Neural cell (in vitro differentiated cells): ENCODE results near the gene POMP. TPM values are rescaled to one million over a fixed set of nuclear protein-coding genes. Genes with fewer than 3 reads are reported as not detected.

Experiments used
- H2AFZ ChIP-seq: fragments of 200-600, 300-800 bp; sonication (generic), shearing (Covaris generic); 2 replicates; pipeline ENCODE4 v1.6.0; 2014; ENCODE audit warnings: low read depth, mild to moderate bottlenecking, antibody characterized with exemption, low read length, moderate library complexity
- H3F3A ChIP-seq: fragments of 200-600 bp; shearing (Covaris generic); 2 replicates; pipeline ENCODE4 v1.6.1; 2016; ENCODE audit warnings: mild to moderate bottlenecking, moderate library complexity, mixed read lengths, antibody characterized with exemption, low read length; ENCODE audit not compliant: insufficient read depth, poor library complexity, severe bottlenecking
- H3K27ac ChIP-seq: fragments of 200-600, 300-800 bp; sonication (generic), shearing (Covaris generic); 2 replicates; pipeline ENCODE4 v1.5.1; 2014; ENCODE audit warnings: mild to moderate bottlenecking, low read length, moderate library complexity
- H3K27me3 ChIP-seq: fragments of 300-800, 200-600 bp; sonication (generic), shearing (Covaris generic); 2 replicates; pipeline ENCODE4 v1.6.0; 2014; ENCODE audit warnings: mild to moderate bottlenecking, low read depth, low read length, moderate library complexity; ENCODE audit not compliant: insufficient read depth
- H3K36me3 ChIP-seq: fragments of 300-800, 200-600 bp; sonication (generic), shearing (Covaris generic); 2 replicates; pipeline ENCODE4 v1.5.1; 2014; ENCODE audit warnings: mild to moderate bottlenecking, antibody characterized with exemption, low read length, moderate library complexity; ENCODE audit not compliant: insufficient read depth
- H3K4me2 ChIP-seq: fragments of 300-800, 200-600 bp; sonication (generic), shearing (Covaris generic); 2 replicates; pipeline ENCODE4 v1.6.0; 2014; ENCODE audit warnings: mild to moderate bottlenecking, low read length
- H3K4me3 ChIP-seq: fragments of 300-800, 200-600 bp; sonication (generic), shearing (Covaris generic); 2 replicates; pipeline ENCODE4 v1.5.1; 2014; ENCODE audit warnings: mild to moderate bottlenecking, low read length, moderate library complexity
- H3K79me2 ChIP-seq: fragments of 200-600 bp; shearing (Covaris generic); replicated peaks from 2 replicates; pipeline ENCODE4 v1.6.0; 2014; ENCODE audit warnings: mild to moderate bottlenecking, low read length, moderate library complexity; ENCODE audit not compliant: insufficient read depth
- H3K9ac ChIP-seq: fragments of 300-800, 200-600 bp; sonication (generic), shearing (Covaris generic); 2 replicates; pipeline ENCODE4 v1.6.1; 2016; ENCODE audit warnings: mild to moderate bottlenecking, low read length, mixed read lengths
- H3K9me2 ChIP-seq: fragments of 200-600 bp; shearing (Covaris generic); 2 replicates; pipeline ENCODE4 v1.6.1; 2016; ENCODE audit warnings: mild to moderate bottlenecking, low read length, mixed read lengths; ENCODE audit not compliant: insufficient read depth
- H3K9me3 ChIP-seq: fragments of 200-600, 300-800 bp; sonication (generic), shearing (Covaris generic); 2 replicates; pipeline ENCODE4 v1.6.1; 2016; ENCODE audit warnings: mild to moderate bottlenecking, mixed run types, low read length, moderate library complexity, mixed read lengths
- H4K20me1 ChIP-seq: fragments of 200-600 bp; shearing (Covaris generic); 2 replicates; pipeline ENCODE4 v1.6.1; 2016; ENCODE audit warnings: mild to moderate bottlenecking, mixed run types; ENCODE audit not compliant: insufficient read depth
- EP300 ChIP-seq: fragments of 450-650 bp; conservative IDR thresholded peaks from 2 replicates; pipeline ENCODE4 v1.6.1; 2014; ENCODE audit warnings: antibody characterized with exemption, mild to moderate bottlenecking, moderate library complexity; ENCODE audit not compliant: poor library complexity, severe bottlenecking
- EZH2 ChIP-seq: fragments of 200-600, 300-800 bp; shearing (Covaris generic), sonication (generic); IDR thresholded peaks from 2 replicates; pipeline ENCODE4 v1.6.1; 2014; ENCODE audit warnings: antibody characterized with exemption, low read length, borderline replicate concordance, mild to moderate bottlenecking; ENCODE audit not compliant: insufficient read depth, poor library complexity, severe bottlenecking
- MXI1 ChIP-seq: fragments of 450-650 bp; conservative IDR thresholded peaks from 2 replicates; pipeline ENCODE4 v1.6.1; 2014; ENCODE audit warnings: antibody characterized with exemption, mild to moderate bottlenecking; ENCODE audit not compliant: poor library complexity, severe bottlenecking
- POLR2AphosphoS5 ChIP-seq: IDR thresholded peaks from 2 replicates; pipeline ENCODE4 v1.6.1; 2012
- RAD21 ChIP-seq: fragments of 450-650 bp; conservative IDR thresholded peaks from 2 replicates; pipeline ENCODE4 v1.6.1; 2014; ENCODE audit warnings: antibody characterized with exemption, mild to moderate bottlenecking, moderate library complexity
- SMC3 ChIP-seq: fragments of 450-650 bp; conservative IDR thresholded peaks from 2 replicates; pipeline ENCODE4 v1.6.1; 2014; ENCODE audit warnings: antibody characterized with exemption, mild to moderate bottlenecking, moderate library complexity; ENCODE audit not compliant: poor library complexity
- TAF1 ChIP-seq: IDR thresholded peaks from 2 replicates; pipeline ENCODE4 v1.6.1; 2012; ENCODE audit warnings: low read depth
- polyA plus RNA-seq: library from polyadenylated mRNA; depleted of rRNA; stranded (reverse); fragments of >200 nt; gene quantifications from 2 replicates; pipeline ENCODE4 v1.2.3, GENCODE V29; 2014
- TF ChIP-seq, protein P1 (sequence below): fragments of 450-650 bp; IDR thresholded peaks from 2 replicates; pipeline ENCODE4 v1.5.1; 2014; ENCODE audit warnings: antibody characterized with exemption, mild to moderate bottlenecking, moderate library complexity; ENCODE audit not compliant: poor library complexity, severe bottlenecking
- TF ChIP-seq, protein P2 (sequence below): IDR thresholded peaks from 2 replicates; pipeline ENCODE4 v1.6.1; 2012; ENCODE audit warnings: borderline replicate concordance

The POMP gene
- polyA plus RNA-seq, 1 donor from 2014 or later: 167 TPM

DNA sequence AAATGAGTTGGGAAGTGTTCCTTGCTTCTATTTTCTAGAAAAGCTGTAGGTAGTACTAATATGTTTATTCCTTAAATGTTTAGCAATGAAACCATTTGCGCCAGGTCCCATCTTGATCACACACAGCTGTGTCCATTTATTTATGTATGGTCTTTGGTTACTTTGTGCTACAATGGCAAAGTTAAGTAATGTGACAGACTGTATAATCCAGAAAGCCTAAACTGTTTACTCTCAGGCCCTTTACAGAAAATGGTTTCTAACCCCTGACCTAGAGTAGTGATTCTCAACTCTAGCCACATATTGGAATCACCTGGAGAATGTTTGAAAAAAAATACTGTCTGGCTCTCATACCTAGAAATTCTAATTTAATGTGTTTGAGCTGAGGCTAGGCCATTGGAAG, 38.5 kb downstream of the POMP start:
- no peak overlapping the region for H3K4me2 ChIP-seq
- no peaks in the 10 kb centered on the region for H3K27me3 ChIP-seq
- TF ChIP-seq TAF1: no peak
- no peak for TF ChIP-seq RAD21
- no peak for TF ChIP-seq EP300
- TF ChIP-seq, protein P1, sequence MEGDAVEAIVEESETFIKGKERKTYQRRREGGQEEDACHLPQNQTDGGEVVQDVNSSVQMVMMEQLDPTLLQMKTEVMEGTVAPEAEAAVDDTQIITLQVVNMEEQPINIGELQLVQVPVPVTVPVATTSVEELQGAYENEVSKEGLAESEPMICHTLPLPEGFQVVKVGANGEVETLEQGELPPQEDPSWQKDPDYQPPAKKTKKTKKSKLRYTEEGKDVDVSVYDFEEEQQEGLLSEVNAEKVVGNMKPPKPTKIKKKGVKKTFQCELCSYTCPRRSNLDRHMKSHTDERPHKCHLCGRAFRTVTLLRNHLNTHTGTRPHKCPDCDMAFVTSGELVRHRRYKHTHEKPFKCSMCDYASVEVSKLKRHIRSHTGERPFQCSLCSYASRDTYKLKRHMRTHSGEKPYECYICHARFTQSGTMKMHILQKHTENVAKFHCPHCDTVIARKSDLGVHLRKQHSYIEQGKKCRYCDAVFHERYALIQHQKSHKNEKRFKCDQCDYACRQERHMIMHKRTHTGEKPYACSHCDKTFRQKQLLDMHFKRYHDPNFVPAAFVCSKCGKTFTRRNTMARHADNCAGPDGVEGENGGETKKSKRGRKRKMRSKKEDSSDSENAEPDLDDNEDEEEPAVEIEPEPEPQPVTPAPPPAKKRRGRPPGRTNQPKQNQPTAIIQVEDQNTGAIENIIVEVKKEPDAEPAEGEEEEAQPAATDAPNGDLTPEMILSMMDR: no peak
- TF ChIP-seq, protein P2, sequence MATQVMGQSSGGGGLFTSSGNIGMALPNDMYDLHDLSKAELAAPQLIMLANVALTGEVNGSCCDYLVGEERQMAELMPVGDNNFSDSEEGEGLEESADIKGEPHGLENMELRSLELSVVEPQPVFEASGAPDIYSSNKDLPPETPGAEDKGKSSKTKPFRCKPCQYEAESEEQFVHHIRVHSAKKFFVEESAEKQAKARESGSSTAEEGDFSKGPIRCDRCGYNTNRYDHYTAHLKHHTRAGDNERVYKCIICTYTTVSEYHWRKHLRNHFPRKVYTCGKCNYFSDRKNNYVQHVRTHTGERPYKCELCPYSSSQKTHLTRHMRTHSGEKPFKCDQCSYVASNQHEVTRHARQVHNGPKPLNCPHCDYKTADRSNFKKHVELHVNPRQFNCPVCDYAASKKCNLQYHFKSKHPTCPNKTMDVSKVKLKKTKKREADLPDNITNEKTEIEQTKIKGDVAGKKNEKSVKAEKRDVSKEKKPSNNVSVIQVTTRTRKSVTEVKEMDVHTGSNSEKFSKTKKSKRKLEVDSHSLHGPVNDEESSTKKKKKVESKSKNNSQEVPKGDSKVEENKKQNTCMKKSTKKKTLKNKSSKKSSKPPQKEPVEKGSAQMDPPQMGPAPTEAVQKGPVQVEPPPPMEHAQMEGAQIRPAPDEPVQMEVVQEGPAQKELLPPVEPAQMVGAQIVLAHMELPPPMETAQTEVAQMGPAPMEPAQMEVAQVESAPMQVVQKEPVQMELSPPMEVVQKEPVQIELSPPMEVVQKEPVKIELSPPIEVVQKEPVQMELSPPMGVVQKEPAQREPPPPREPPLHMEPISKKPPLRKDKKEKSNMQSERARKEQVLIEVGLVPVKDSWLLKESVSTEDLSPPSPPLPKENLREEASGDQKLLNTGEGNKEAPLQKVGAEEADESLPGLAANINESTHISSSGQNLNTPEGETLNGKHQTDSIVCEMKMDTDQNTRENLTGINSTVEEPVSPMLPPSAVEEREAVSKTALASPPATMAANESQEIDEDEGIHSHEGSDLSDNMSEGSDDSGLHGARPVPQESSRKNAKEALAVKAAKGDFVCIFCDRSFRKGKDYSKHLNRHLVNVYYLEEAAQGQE: no peak
- no peak for TF ChIP-seq MXI1
- no peak for TF ChIP-seq EZH2
- TF ChIP-seq SMC3: no peak
- TF ChIP-seq POLR2AphosphoS5: no peak
- no peaks in the 10 kb centered on the region for H3F3A ChIP-seq
- no peak overlapping the region for H3K9ac ChIP-seq
- H3K79me2 ChIP-seq: no peaks in the 10 kb centered on the region
- no peaks in the 10 kb centered on the region for H4K20me1 ChIP-seq
- H3K4me3 ChIP-seq: no peak overlapping the region
- no peaks in the 10 kb centered on the region for H3K36me3 ChIP-seq
- H3K27ac ChIP-seq: no peak overlapping the region
- no peak overlapping the region for H2AFZ ChIP-seq
- H3K9me2 ChIP-seq: no peaks in the 10 kb centered on the region
- no peaks in the 10 kb centered on the region for H3K9me3 ChIP-seq

DNA sequence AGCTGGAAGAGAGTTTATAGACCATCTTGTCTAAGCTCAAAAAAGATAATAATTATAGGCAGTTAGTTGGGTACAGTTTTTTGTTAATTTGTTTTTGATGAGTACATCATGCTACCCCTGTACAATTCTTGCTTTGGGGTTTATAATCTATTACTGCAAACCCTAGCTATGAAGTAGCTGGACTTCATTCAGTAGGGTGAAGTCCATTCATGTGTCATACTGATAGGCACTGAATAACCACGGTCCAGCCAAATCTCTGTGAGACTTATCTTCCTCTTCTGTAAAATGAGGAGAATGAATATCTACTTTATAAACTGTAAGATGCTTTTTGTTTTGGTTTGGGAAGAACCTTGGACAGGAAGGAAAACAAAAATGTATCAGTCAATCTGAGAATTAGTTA, 40.3 kb downstream of the POMP start:
- Histone ChIP-seq H3K79me2 (no peaks in the 10 kb centered on the region), H3K27me3 (no peaks in the 10 kb centered on the region), H3K9me2 (no peaks in the 10 kb centered on the region), H3K27ac (no peak overlapping the region), H3K4me2 (no peak overlapping the region), H3K36me3 (no peaks in the 10 kb centered on the region), H2AFZ (no peak overlapping the region), H3K4me3 (no peak overlapping the region), H3K9me3 (no peaks in the 10 kb centered on the region), H3K9ac (no peak overlapping the region), H3F3A (no peaks in the 10 kb centered on the region), H4K20me1 (no peaks in the 10 kb centered on the region)
- TF ChIP-seq, protein P1: no peak
- TF ChIP-seq EZH2: no peak
